GM21786 (cell line): Measurements from ENCODE around the gene IMMT.
"Not testable (repeated sequence)": the region's sequence is repeated elsewhere in the genome, so short reads cannot be mapped to it uniquely, and the experiment has no call there.

ENCODE experiments used
- ATAC-seq: cut with Tn5 transposase; IDR thresholded peaks from one replicate; pipeline ENCODE4 v1.9.1; 2021; ENCODE audit not compliant: unreplicated experiment

The IMMT gene

DNA sequence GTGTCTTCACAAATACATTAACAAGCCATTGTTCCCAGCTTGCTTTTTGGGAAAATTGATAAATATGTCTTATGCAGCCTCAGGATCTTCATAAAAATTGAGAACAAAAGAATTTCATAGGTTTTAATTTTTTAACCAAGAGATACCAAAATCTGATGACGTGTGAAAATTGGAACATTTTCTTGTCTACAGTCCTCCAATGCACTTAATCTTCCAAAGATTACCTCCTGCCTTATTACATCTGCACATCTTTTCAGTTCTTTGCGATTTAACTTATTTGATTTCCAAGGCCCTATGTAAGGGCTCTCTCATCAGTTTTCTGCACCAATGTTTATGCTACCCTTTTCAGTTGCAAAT lies 7.1 kb upstream of the IMMT start:
- ATAC-seq = no peak

- no peak for ATAC-seq
These were observed 6.5 kb upstream of the IMMT start for GRCh38 chr2:86201671-86202335.

GRCh38 chr2:86200564-86200963 lies 5.3 kb upstream of the IMMT start:
- not testable (repeated sequence) for ATAC-seq

DNA sequence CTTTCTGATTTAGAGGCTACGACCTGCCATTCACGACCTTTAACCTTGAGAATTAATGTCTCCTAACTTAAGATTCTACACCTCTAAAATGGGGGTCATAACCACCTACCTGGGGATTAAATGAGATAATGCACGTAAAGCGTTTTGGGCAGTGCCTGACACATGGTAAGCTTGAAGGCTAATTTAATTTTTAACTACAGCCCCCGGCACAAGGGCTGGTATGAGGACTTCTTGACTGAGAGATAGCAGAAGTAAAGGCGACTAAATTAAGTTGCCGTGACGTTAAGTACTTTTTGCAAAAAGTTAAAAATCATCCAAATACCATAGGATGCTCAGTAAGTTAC lies 4.5 kb upstream of the IMMT start:
- ATAC-seq = no peak

- ATAC-seq = no peak
These were observed 636 bp upstream of the IMMT start for GRCh38 chr2:86195808-86196387.

DNA sequence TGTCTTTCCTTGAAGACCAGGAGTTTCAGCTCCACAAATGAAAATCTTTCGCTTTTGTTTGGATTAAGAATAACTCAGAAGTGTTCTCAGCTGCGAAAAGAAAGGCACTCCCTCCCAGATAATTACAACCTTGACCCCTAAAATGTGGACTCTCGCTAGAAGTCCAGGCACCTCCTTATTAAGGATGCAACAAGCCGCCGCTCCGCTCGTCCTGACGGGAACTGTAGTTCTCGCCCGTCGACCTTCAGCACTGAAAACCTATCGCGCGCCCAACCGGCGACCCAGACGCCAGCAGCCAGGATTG lies 559 bp downstream of the IMMT start:
- ATAC-seq = no peak

GRCh38 chr2:86193901-86194567 lies 1.2 kb downstream of the IMMT start:
- no peak for ATAC-seq

- ATAC-seq = no peak
These were observed 5.4 kb downstream of the IMMT start for GRCh38 chr2:86189782-86190416.

DNA sequence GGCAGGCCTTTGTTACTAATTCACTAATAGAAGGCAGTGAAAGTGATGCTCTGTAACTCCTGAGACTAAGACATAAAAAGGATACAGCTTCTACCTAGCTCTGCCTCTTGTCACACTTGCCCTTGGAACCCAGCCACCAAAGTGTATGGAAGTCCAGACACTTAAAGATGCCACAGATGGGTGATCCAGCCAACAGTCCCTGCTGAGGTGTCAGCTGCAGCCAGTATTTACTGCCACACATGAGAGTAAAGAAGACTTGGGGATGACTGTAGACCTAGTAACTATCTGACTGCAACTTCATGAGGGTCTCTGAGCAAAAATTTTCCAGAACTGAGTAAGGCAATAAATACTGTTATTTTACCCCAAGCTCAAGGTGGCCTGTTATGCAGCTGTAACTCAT lies 8.8 kb downstream of the IMMT start:
- peak; percentile 38 for ATAC-seq

GRCh38 chr2:86185517-86186212 lies 9.6 kb downstream of the IMMT start:
- no peak for ATAC-seq

- no peak for ATAC-seq
These were observed 18.7 kb downstream of the IMMT start for GRCh38 chr2:86176597-86176996.

- ATAC-seq = no peak
These were observed 19.4 kb downstream of the IMMT start for GRCh38 chr2:86175828-86176227.

DNA sequence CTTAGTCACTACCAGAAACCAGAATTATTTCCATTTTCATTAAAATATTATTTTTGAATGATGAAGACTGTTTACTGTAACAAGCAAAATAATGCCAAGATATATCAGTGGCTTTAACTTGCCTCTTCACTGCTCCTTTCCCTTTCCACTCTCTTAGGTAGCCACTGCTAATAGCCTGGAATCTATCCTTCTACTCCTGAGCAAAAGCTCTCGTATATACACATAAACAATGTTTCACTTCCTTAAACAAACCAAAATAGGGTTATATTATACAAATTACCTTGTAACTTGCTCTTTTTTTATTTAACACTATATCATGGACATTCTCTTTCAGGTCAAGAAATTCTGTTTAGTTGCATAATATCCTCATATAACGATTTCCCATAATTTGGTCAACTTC lies 20.8 kb downstream of the IMMT start:
- ATAC-seq = no peak

- ATAC-seq = no peak
These were observed 22.7 kb downstream of the IMMT start for GRCh38 chr2:86172610-86173009.

DNA sequence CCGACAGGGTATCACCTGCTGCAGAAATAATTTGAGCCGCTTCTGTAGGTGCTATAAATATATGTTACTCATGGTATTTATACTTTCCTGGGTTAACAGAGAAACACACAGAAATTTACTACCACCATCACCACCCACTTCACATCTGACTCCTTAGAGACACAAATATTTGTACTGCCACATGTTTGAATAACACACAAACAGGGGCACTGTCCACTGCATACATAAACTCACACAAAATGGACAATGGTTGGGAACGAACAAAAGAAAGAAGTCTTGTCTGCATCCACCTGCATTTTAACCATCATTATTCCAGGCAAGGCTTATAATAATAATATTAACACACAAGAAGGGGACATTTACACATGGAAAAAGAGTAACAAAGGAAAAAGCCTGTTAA lies 24.0 kb downstream of the IMMT start:
- ATAC-seq = no peak

DNA sequence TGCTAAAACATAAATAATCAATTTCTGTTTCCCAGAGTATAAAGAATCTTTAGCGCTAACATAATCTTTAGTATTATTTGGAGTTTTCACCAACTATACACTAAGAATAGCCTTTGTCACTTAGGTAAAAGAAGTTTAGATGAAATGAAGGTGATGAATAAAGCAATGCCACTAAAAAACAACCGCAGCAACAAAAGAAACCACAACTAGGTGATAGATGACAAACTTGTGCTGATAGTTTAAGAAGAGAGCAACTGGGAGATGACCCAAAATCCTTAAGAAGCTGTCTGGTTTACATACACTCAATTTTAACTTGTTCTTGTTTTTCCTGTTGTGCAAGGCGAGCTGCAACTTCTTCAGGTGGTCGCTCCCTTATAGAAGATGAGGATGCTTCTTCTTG lies 24.8 kb downstream of the IMMT start:
- no peak for ATAC-seq

GRCh38 chr2:86160156-86160952 lies 34.9 kb downstream of the IMMT start:
- ATAC-seq = no peak

DNA sequence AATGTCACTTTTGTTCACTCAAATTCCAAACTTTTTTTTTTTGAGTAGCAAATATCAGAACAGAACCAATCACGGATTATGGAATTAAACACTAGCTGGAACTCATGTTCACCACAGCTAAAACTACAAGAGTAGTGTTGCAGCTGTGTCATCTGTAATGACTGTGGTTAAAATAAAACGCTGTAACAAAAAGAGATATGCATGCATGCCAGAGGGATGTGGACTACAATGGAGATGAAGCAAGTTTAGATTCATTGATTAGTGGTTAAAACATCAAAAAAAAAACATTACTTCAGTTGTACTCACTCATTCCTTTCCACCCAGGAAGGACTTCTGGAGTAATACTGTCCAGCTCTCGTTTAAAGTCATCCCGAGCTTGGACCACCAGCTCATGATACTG lies 37.0 kb downstream of the IMMT start:
- ATAC-seq = no peak

DNA sequence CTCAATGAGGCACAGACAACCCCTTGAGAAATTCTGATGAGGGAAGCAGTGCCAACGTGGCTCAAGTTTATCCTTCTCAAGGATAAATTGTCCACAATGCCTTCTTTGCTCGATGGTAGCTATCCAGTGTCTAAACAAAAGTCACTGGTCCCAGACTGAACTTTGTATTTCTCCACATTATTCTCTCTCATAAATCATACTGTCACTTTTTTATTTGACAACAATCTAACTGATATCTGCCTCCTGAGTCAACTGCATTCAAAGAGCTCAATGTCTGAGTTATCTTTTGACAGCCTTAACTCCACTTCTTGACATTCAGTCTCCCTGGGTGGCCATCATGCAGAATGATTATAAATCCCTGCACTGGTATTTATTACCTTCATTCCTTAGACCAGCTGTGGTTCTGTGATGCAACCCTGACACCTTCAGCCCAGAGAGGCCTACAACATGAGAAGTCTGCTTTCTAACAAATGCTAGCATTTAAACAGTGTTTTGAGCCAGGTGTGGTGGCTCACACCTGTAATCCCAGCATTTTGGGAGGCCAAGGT lies 38.2 kb downstream of the IMMT start:
- ATAC-seq = no peak

GRCh38 chr2:86150502-86150901 lies 44.8 kb downstream of the IMMT start:
- no peak for ATAC-seq

DNA sequence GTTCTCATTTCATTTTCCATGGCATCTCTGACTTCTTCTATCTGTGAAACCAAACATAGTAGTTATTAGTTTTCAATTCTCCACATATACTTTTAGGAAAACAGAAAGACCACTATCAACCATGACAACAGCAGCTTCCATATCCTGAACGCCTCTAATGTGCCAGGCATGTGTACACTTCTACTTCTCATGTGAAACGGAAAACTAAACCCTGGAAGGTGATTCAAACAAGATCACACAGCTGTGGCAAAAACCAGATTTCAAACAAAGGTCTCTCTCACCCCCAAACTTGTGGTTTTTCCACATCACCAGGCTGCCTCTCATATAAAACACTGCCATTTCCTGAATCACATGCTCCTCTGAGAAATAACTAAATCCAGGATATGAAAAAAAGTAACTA lies 47.5 kb downstream of the IMMT start:
- ATAC-seq = no peak
